Measurements from ENCODE around the gene CGREF1. TPM values are rescaled to one million over a fixed set of nuclear protein-coding genes. Genes with fewer than 3 reads are reported as not detected.
A peak's percentile ranks its signal among the peaks of the same experiment; 100 is the strongest.

Gene CGREF1
- total RNA-seq, 6 experiments from 2014 or later, result 2.5 to 33.2 (median 7.7) TPM

DNA sequence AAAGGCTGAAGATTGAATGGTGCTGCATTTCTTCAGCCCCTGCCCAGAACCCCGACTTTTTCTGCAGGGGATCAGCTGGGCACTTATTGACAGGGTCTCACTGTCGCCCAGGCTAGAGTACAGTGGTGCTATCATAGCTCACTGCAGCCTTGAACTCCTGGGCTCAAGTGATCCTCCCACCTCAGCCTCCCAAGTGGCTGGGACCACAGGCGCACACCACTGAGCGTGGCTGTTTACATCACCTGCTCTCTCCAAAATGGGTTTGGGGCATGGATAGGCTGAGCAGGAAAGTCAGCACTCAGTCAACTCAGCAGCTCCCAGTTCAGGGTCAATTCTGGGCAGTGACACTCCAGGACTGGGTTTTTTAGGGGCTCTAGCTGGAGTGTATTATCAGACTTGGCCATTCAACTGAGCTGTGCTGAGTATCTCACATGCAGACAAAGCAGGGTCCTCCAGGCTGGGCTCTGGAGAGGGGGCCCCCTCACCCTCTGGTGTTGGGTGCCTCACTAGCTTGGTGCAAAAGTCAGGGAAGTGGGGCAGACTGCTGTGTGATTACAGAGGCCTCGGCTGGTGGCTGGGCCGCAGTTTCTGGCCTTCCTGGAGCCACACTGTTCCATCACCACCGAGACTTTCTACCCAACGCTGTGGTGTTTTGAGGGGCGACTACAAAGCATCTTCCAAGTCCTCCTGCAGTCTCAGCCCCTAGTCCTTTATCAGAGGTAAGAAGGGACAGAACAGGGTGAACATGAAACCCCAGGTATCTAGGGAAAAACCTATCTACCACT is 9.1 kb upstream of the CGREF1 start:
- Histone ChIP-seq H3K36me3 (peaks cover 0 to 29% (median 19%) of the 10 kb centered on the region in 4 donors), H3K4me3 (no peak overlapping the region), H3K27ac (no peak overlapping the region), H3K9me3 (no peaks in the 10 kb centered on the region), H3K4me1 (peaks cover 0 to 17% (median 5%) of the 10 kb centered on the region in 4 donors), H3K27me3 (no peaks in the 10 kb centered on the region)
- DNase-seq (no peak), ATAC-seq (no peak)
- intact Hi-C loops (cut with DNase I), result no loop called here
- TF ChIP-seq, protein P1, sequence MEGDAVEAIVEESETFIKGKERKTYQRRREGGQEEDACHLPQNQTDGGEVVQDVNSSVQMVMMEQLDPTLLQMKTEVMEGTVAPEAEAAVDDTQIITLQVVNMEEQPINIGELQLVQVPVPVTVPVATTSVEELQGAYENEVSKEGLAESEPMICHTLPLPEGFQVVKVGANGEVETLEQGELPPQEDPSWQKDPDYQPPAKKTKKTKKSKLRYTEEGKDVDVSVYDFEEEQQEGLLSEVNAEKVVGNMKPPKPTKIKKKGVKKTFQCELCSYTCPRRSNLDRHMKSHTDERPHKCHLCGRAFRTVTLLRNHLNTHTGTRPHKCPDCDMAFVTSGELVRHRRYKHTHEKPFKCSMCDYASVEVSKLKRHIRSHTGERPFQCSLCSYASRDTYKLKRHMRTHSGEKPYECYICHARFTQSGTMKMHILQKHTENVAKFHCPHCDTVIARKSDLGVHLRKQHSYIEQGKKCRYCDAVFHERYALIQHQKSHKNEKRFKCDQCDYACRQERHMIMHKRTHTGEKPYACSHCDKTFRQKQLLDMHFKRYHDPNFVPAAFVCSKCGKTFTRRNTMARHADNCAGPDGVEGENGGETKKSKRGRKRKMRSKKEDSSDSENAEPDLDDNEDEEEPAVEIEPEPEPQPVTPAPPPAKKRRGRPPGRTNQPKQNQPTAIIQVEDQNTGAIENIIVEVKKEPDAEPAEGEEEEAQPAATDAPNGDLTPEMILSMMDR (IDR thresholded peaks at IDR 0.05), result no peak
- no peak for TF ChIP-seq POLR2A (IDR thresholded peaks at IDR 0.05)
- 82% methylated on average over 6 of the region's 9 CpGs for WGBS (ENCODE audit: insufficient coverage, low coverage, low lambda C conversion rate, missing lambda C conversion rate)

DNA sequence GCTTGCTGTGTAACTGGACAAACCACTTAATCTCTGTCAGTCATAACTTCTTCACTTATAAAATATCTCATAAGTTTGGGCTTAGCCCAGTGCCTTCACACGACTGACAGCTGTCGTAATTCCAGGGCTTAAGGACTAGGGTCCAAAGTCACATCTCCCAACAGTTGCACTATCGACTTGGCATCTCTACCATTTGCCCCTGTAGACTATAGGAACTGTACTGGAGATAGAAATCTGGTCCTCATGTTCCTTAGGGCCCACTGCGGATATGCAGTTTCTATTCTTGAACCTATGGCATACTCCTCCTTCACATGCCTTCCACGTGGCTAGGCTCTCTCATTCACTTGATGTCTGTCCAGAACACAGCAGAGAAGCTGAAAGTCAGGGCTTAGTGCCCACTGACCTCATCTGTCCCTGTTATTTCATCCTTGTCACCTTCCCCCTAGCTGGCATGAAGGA is 7.4 kb upstream of the CGREF1 start:
- no peak overlapping the region for H3K4me3 ChIP-seq
- H3K4me1 ChIP-seq, result peaks cover 0 to 15% (median 3%) of the 10 kb centered on the region in 4 donors
- 28% methylated on average over 5 of the region's 5 CpGs for WGBS (ENCODE audit: insufficient coverage, low coverage, low lambda C conversion rate, missing lambda C conversion rate)
- ATAC-seq (peak; percentile 55 to 68 (median 64)), DNase-seq (peak in 1 of 3 donors; percentile 78)
- intact Hi-C loops (cut with DNase I), result no loop called here
- H3K27ac ChIP-seq, result peak overlapping the region; percentile 27 to 58 (median 28)
- peaks cover 0 to 19% (median 11%) of the 10 kb centered on the region in 4 donors for H3K36me3 ChIP-seq
- H3K27me3 ChIP-seq, result no peaks in the 10 kb centered on the region
- no peaks in the 10 kb centered on the region for H3K9me3 ChIP-seq
- TF ChIP-seq POLR2A (IDR thresholded peaks at IDR 0.05), result no peak
- TF ChIP-seq, protein P1 (IDR thresholded peaks at IDR 0.05), result no peak

DNA sequence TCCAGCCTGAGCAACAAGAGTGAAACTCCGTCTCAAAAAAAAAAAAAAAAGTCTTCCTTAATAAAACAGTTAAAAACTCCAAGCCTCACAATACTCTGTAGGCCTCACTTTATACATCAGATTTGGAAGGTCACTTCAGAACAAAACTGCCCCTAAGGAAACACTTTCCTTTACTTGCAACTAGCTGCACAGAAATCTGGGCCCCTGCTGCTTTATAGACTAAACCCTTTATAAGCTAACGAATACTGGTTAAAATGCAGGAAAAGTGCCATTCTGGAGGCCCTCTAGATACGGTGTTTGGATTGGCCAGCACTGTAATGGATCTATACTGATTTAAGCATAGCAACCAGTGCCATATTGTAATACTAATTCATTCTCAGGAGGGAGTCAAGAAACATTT is 6.2 kb upstream of the CGREF1 start:
- DNase-seq, result no peak
- H3K36me3 ChIP-seq, result peaks cover 0 to 7% (median under 1%) of the 10 kb centered on the region in 4 donors
- WGBS (ENCODE audit: insufficient coverage, low coverage, low lambda C conversion rate, missing lambda C conversion rate), result 89% methylated on average over 2 of the region's 3 CpGs

DNA sequence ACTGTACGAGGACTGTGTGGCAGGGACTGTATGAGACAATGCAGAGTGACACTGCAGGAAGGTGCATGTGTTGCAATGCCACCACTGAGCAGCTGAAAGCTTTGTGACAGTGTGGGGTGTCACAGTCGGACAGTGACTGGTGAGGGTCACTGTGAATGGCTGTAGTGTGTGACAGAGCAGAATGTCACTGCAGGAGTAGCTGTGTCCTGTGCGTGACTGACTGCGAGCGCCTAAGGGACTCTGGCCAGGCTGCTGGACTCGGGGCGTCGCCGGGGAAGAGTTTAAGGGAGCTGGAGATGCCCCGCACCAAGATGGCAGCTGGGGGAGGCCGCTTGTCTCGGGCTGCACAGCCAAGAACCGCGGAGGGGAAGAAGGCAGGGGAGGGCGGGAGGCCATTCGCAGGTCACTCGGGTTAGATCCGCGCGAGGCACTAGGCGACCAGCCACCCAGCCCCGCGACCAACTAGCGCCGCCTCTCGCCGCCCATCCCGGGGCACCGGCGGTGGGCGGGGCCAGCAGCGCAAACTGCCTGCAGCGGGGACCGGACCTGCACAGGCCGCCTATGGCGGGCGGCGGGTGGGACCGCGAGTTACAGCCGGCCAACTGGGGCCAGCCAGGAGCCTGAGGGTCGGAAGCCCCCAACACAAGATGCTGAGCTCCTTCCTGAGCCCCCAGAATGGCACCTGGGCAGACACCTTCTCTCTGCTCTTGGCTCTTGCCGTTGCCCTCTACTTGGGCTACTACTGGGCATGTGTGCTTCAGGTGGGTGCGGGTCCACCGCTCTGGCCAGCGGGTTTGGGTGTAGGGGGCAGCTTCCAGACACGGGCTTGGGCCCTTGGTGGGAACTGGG is 4.6 kb upstream of the CGREF1 start, which contains the start of gene ABHD1:
TSS of gene ABHD1 (plus strand) at position 514 of the 849 bp plus-strand sequence. CDS start at position 648, 134 bp downstream.
- H3K27me3 ChIP-seq, result no peaks in the 10 kb centered on the region
- TF ChIP-seq POLR2A (IDR thresholded peaks at IDR 0.05), result peak; percentile 78
- TF ChIP-seq, protein P1 (IDR thresholded peaks at IDR 0.05), result peak in 2 of 4 donors; percentile 16 to 25
- peaks cover 0 to 20% (median 3%) of the 10 kb centered on the region in 4 donors for H3K4me1 ChIP-seq
- H3K36me3 ChIP-seq, result no peaks in the 10 kb centered on the region
- ATAC-seq, result peak; percentile 78 to 89 (median 84)
- H3K27ac ChIP-seq, result peak within 1 kb of the TSS in 2 of 3 donors; percentile 43 to 49
- intact Hi-C loops (cut with DNase I), result no loop called here
- peak within 1 kb of the TSS; percentile 46 to 66 (median 50) for H3K4me3 ChIP-seq
- 20% methylated on average over 2 of the region's 47 CpGs for WGBS (ENCODE audit: insufficient coverage, low coverage, low lambda C conversion rate, missing lambda C conversion rate)
- peak; percentile 84 to 86 (median 85) for DNase-seq
- H3K9me3 ChIP-seq, result no peaks in the 10 kb centered on the region

More for the DNA sequence above, 6.2 kb upstream of the CGREF1 start:
- Histone ChIP-seq H3K9me3 (no peaks in the 10 kb centered on the region), H3K27me3 (no peaks in the 10 kb centered on the region), H3K4me3 (no peak overlapping the region), H3K27ac (no peak overlapping the region), H3K4me1 (peaks cover 0 to 15% (median 3%) of the 10 kb centered on the region in 4 donors)
- intact Hi-C loops (cut with DNase I), result no loop called here
- no peak for TF ChIP-seq POLR2A (IDR thresholded peaks at IDR 0.05)
- TF ChIP-seq, protein P1 (IDR thresholded peaks at IDR 0.05), result no peak
- no peak for ATAC-seq
